ENCODE data around the gene B4GALNT1. TPM values are rescaled to one million over a fixed set of nuclear protein-coding genes. Genes with fewer than 3 reads are reported as not detected.
A peak's percentile ranks its signal among the peaks of the same experiment; 100 is the strongest.

Gene B4GALNT1
- total and polyA plus RNA-seq, 9 of the 15 experiments (the other 6 are each of a cell fraction or from before 2014, with no cell fraction given) = 1.0 to 32.2 (median 9.8) TPM

DNA sequence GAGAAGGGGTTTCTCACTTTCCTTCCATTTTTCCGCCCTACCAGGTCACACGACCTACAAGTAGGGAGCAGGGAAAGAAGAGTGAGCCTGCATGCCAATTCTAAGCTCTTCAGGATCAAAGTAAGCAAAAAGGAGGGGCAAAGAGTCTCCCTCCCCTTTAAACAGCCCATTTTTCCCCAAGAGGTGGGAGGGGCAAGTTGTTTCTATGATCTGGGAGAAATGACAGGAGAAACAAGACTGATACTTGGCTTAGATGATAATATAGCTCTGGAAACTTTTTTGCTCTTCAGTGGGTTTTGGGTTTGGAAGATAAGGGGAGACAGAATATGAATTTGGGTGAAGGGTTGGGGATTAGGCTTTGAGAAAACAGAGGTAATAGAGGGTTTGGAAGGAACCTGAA lies 26.6 kb downstream of the B4GALNT1 start:
- ChIA-PET POLR2A (interaction anchor here (0.6 to 2.1 kb wide), 8 partner anchors 10 to 72 kb away, joined by 3 to 9 read pairs (median 4); partner anchors contain the start of gene PIP4K2C), CTCF (ENCODE audit: low intra/inter-chr PET ratio) (no interaction called here)
- Histone ChIP-seq H3K4me2 (ENCODE audit: insufficient read depth, low read length) (no peak overlapping the region), H2AFZ (ENCODE audit: low read depth, low read length) (peak overlapping the region; percentile 58), H3K27ac (ENCODE audit: extremely low read depth, low read depth, low read length) (no peak overlapping the region), H3K4me1 (replicated peaks in 1 of 2; ENCODE audit: control insufficient read depth in 2 of 2, insufficient read depth in 2 of 2, low read length in 2 of 2) (peaks cover 29 to 38% of the 10 kb centered on the region in 2 experiments), H4K20me1 (replicated peaks; ENCODE audit: control insufficient read depth, insufficient read depth, low read length) (no peaks in the 10 kb centered on the region), H3K4me3 (no peak overlapping the region), H3K9me3 (replicated peaks; ENCODE audit: control insufficient read depth, insufficient read depth, low read depth, low read length) (no peaks in the 10 kb centered on the region), H3K36me3 (ENCODE audit: control insufficient read depth, insufficient read depth, low read length) (peaks cover 14% of the 10 kb centered on the region; the same call in 2 of the 3 replicates), H3K27me3 (ENCODE audit: control insufficient read depth in 2 of 2, insufficient read depth in 2 of 2, low read length in 2 of 2) (no peaks in the 10 kb centered on the region), H3K9ac (ENCODE audit: insufficient read depth in 1 of 2, low read depth in 2 of 2, low read length in 2 of 2) (0 out of 4 replicates have a peak overlapping the region, but pooled peaks of 1 of the 2 experiments have one; percentile 14), H3K9me1 (ENCODE audit: control insufficient read depth, insufficient read depth, low read length) (no peaks in the 10 kb centered on the region), H3K79me2 (ENCODE audit: control insufficient read depth, insufficient read depth, low read length) (no peaks in the 10 kb centered on the region)
- no peak for ATAC-seq
- TF ChIP-seq TAF7 (tag; IDR thresholded peaks at IDR 0.05) (no peak), HMG20A (CRISPR knock-in tag; conservative IDR thresholded peaks at IDR 0.05) (no peak), RBM22 (IDR thresholded peaks at IDR 0.05; ENCODE audit: low read depth, low read length, poor library complexity, severe bottlenecking) (no peak), PTBP1 (IDR thresholded peaks at IDR 0.05; ENCODE audit: low read depth, low read length) (no peak), NFIC (IDR thresholded peaks at IDR 0.05) (no peak), HMGXB4 (CRISPR knock-in tag; IDR thresholded peaks at IDR 0.05) (no peak), FIP1L1 (IDR thresholded peaks at IDR 0.05; ENCODE audit: low read depth, low read length, poor library complexity, severe bottlenecking) (no peak)
- WGBS (ENCODE audit: insufficient coverage, low coverage, missing lambda C conversion rate) = 47% methylated on average over 2 of the region's 2 CpGs
- in situ Hi-C loops (cut with MboI) (no loop called here), intact Hi-C loops (cut with micrococcal nuclease) (no loop called here)
- DNase-seq (ENCODE audit: extremely low read depth in 1 of 4, low spot score in 3 of 4) = no peak
- no TSS peak for BruUV-seq (replicated peaks)
- peak; percentile 48 for FAIRE-seq
